OCI-LY3 (cell line): ENCODE results near the gene MCC.

Experiments
- H2AFZ ChIP-seq: fragments of 200-600, 300-600 bp; shearing (Covaris generic); 2 replicates; pipeline ENCODE4 v1.6.0; 2014; ENCODE audit warnings: antibody characterized with exemption, low read depth, low read length
- H3K27ac ChIP-seq: fragments of 200-600, 300-600 bp; sonication (generic); 2 replicates; pipeline ENCODE4 v1.5.1; 2014; ENCODE audit warnings: mild to moderate bottlenecking, low read length, moderate library complexity, mixed read lengths
- H3K27me3 ChIP-seq: fragments of 200-600, 300-600 bp; sonication (generic); 2 replicates; pipeline ENCODE4 v1.6.1; 2014; ENCODE audit warnings: low read depth, low read length, mixed read lengths
- H3K36me3 ChIP-seq: fragments of 200-600, 300-600 bp; sonication (generic); replicated peaks from 2 replicates; pipeline ENCODE3; 2014; ENCODE audit warnings: low read depth, low read length, mixed read lengths
- H3K4me1 ChIP-seq: fragments of 300-600, 200-600 bp; sonication (generic); 2 replicates; pipeline ENCODE4 v1.6.1; 2014; ENCODE audit warnings: low read length, mixed read lengths
- H3K4me2 ChIP-seq: fragments of 200-600, 300-600 bp; sonication (generic); 2 replicates; pipeline ENCODE4 v1.6.1; 2014; ENCODE audit warnings: low read length, mixed read lengths
- H3K4me3 ChIP-seq: fragments of 300-600, 200-600 bp; sonication (generic); 2 replicates; pipeline ENCODE4 v1.5.1; 2014; ENCODE audit warnings: antibody characterized with exemption, mild to moderate bottlenecking, low read length, moderate library complexity
- H3K79me2 ChIP-seq: fragments of 300-600, 200-600 bp; shearing (Covaris generic); 2 replicates; pipeline ENCODE4 v1.6.1; 2014; ENCODE audit warnings: mild to moderate bottlenecking, low read length, mixed read lengths
- H3K9ac ChIP-seq: fragments of 300-600, 200-600 bp; shearing (Covaris generic); 2 replicates; pipeline ENCODE4 v1.6.0; 2014; ENCODE audit warnings: mild to moderate bottlenecking, low read length, moderate library complexity
- H3K9me3 ChIP-seq: fragments of 200-600, 300-600 bp; shearing (Covaris generic); 2 replicates; pipeline ENCODE4 v1.6.1; 2014; ENCODE audit warnings: low read length, mixed read lengths; ENCODE audit not compliant: insufficient read depth
- H4K20me1 ChIP-seq: fragments of 200-600, 300-600 bp; sonication (generic); 2 replicates; pipeline ENCODE4 v1.6.1; 2016; ENCODE audit warnings: low read length, mixed read lengths; ENCODE audit not compliant: insufficient read depth
- CTCF ChIP-seq: fragments of 200-600, 300-600 bp; sonication (generic); IDR thresholded peaks from 2 replicates; pipeline ENCODE4 v1.5.1; 2014; ENCODE audit warnings: antibody characterized with exemption, low read length, low read depth
- EZH2phosphoT487 ChIP-seq: fragments of 200-600 bp; shearing (Covaris generic); IDR thresholded peaks from 2 replicates; pipeline ENCODE4 v1.6.1; 2018; ENCODE audit warnings: antibody characterized with exemption, mixed run types, low read depth

MCC gene

GRCh38 chr5:113487781-113488644 lies at the start of gene MCC:
TSS of gene MCC (minus strand) at chr5:113488453.
- Histone ChIP-seq H3K9ac (no peak within 1 kb of the TSS), H3K27me3 (no peaks in the 10 kb centered on the region)

GRCh38 chr5:113531481-113532159 lies 43.4 kb upstream of the MCC start:
- Histone ChIP-seq H2AFZ (no peak overlapping the region), H3K9ac (no peak overlapping the region), H3K79me2 (peaks cover 7% of the 10 kb centered on the region; the same call in 1 of the 2 replicates), H3K36me3 (peaks cover 7% of the 10 kb centered on the region), H3K27me3 (no peaks in the 10 kb centered on the region), H4K20me1 (no peaks in the 10 kb centered on the region), H3K27ac (no peak overlapping the region), H3K4me3 (no peak overlapping the region), H3K9me3 (no peaks in the 10 kb centered on the region), H3K4me2 (no peak overlapping the region), H3K4me1 (peaks cover 8% of the 10 kb centered on the region; the same call in 1 of the 2 replicates)
- TF ChIP-seq CTCF (no peak), EZH2phosphoT487 (no peak)

More at GRCh38 chr5:113487781-113488644, at the start of gene MCC:
- Histone ChIP-seq H3K4me2 (no peak within 1 kb of the TSS), H3K79me2 (no peaks in the 10 kb centered on the region), H3K36me3 (no peaks in the 10 kb centered on the region), H4K20me1 (no peaks in the 10 kb centered on the region), H3K4me1 (no peaks in the 10 kb centered on the region), H3K27ac (no peak within 1 kb of the TSS), H3K9me3 (no peaks in the 10 kb centered on the region), H3K4me3 (no peak within 1 kb of the TSS), H2AFZ (no peak within 1 kb of the TSS)
- TF ChIP-seq EZH2phosphoT487 (no peak), CTCF (no peak)

GRCh38 chr5:113527746-113528145 lies 39.5 kb upstream of the MCC start:
- TF ChIP-seq CTCF: no peak
- TF ChIP-seq EZH2phosphoT487: no peak
- Histone ChIP-seq H3K27me3 (no peaks in the 10 kb centered on the region), H4K20me1 (no peaks in the 10 kb centered on the region), H3K9me3 (no peaks in the 10 kb centered on the region), H3K36me3 (no peaks in the 10 kb centered on the region), H3K4me2 (no peak overlapping the region), H3K9ac (no peak overlapping the region), H3K79me2 (peaks cover 37% of the 10 kb centered on the region), H2AFZ (no peak overlapping the region), H3K4me1 (peaks cover 28% of the 10 kb centered on the region), H3K4me3 (no peak overlapping the region), H3K27ac (no peak overlapping the region)

- peaks cover 49% of the 10 kb centered on the region for H3K79me2 ChIP-seq
- H4K20me1 ChIP-seq: no peaks in the 10 kb centered on the region
- no peak overlapping the region for H3K4me2 ChIP-seq
- TF ChIP-seq CTCF (no peak), EZH2phosphoT487 (no peak)
- peaks cover 32% of the 10 kb centered on the region for H3K4me1 ChIP-seq
- H3K9me3 ChIP-seq: no peaks in the 10 kb centered on the region
- H3K36me3 ChIP-seq: no peaks in the 10 kb centered on the region
- no peak overlapping the region for H3K9ac ChIP-seq
- no peak overlapping the region for H3K27ac ChIP-seq
- no peaks in the 10 kb centered on the region for H3K27me3 ChIP-seq
- H2AFZ ChIP-seq: no peak overlapping the region
- H3K4me3 ChIP-seq: no peak overlapping the region
Measured at GRCh38 chr5:113526421-113526820, 38.2 kb upstream of the MCC start.
